IPS-18a (cell line): ENCODE results near the gene COX7A2.

Source experiments
- H3K27ac ChIP-seq: one replicate; pipeline ENCODE4 v1.5.1; 2013; ENCODE audit warnings: low read length
- H3K27me3 ChIP-seq: one replicate; pipeline ENCODE4 v1.6.1; 2013; ENCODE audit warnings: mild to moderate bottlenecking, low read length; ENCODE audit not compliant: control insufficient read depth, insufficient read depth
- H3K36me3 ChIP-seq: one replicate; pipeline ENCODE4 v1.6.1; 2013; ENCODE audit warnings: low read depth, low read length; ENCODE audit not compliant: control insufficient read depth
- H3K4me1 ChIP-seq: one replicate; pipeline ENCODE4 v1.6.1; 2013; ENCODE audit warnings: low read depth, low read length; ENCODE audit not compliant: control insufficient read depth
- H3K4me3 ChIP-seq: one replicate; pipeline ENCODE4 v1.5.1; 2013; ENCODE audit warnings: low read length
- H3K9ac ChIP-seq: one replicate; pipeline ENCODE4 v1.6.1; 2013; ENCODE audit warnings: mild to moderate bottlenecking, low read length, moderate library complexity
- H3K9me3 ChIP-seq: one replicate; pipeline ENCODE4 v1.6.1; 2013; ENCODE audit warnings: low read depth, low read length; ENCODE audit not compliant: control insufficient read depth

Gene COX7A2

GRCh38 chr6:75204217-75204958 lies 39.2 kb downstream of the COX7A2 start:
- peaks cover 87% of the 10 kb centered on the region for H3K27me3 ChIP-seq
- H3K4me3 ChIP-seq = peak overlapping the region; percentile 84
- no peaks in the 10 kb centered on the region for H3K9me3 ChIP-seq
- H3K9ac ChIP-seq = no peak overlapping the region
- no peak overlapping the region for H3K27ac ChIP-seq
- peaks cover 21% of the 10 kb centered on the region for H3K4me1 ChIP-seq
- H3K36me3 ChIP-seq = no peaks in the 10 kb centered on the region

- H3K27ac ChIP-seq = no peak overlapping the region
- no peak overlapping the region for H3K9ac ChIP-seq
- no peaks in the 10 kb centered on the region for H3K36me3 ChIP-seq
- H3K4me1 ChIP-seq = peaks cover 20% of the 10 kb centered on the region
- no peaks in the 10 kb centered on the region for H3K9me3 ChIP-seq
- peaks cover 80% of the 10 kb centered on the region for H3K27me3 ChIP-seq
- no peak overlapping the region for H3K4me3 ChIP-seq
Observed at GRCh38 chr6:75203721-75204120, 39.9 kb downstream of the COX7A2 start.

GRCh38 chr6:75202676-75203131 lies 40.9 kb downstream of the COX7A2 start:
- Histone ChIP-seq H3K4me1 (peaks cover 14% of the 10 kb centered on the region), H3K27ac (no peak overlapping the region), H3K9ac (no peak overlapping the region), H3K4me3 (peak overlapping the region; percentile 68), H3K36me3 (no peaks in the 10 kb centered on the region), H3K9me3 (no peaks in the 10 kb centered on the region), H3K27me3 (peaks cover 70% of the 10 kb centered on the region)

GRCh38 chr6:75201901-75202672 lies 41.5 kb downstream of the COX7A2 start:
- peaks cover 64% of the 10 kb centered on the region for H3K27me3 ChIP-seq
- H3K4me3 ChIP-seq = peak overlapping the region; percentile 68
- H3K27ac ChIP-seq = no peak overlapping the region
- H3K9me3 ChIP-seq = no peaks in the 10 kb centered on the region
- no peak overlapping the region for H3K9ac ChIP-seq
- H3K4me1 ChIP-seq = peaks cover 14% of the 10 kb centered on the region
- H3K36me3 ChIP-seq = no peaks in the 10 kb centered on the region

GRCh38 chr6:75201021-75201420 lies 42.6 kb downstream of the COX7A2 start:
- Histone ChIP-seq H3K27me3 (peaks cover 53% of the 10 kb centered on the region), H3K27ac (no peak overlapping the region), H3K9ac (no peak overlapping the region), H3K9me3 (no peaks in the 10 kb centered on the region), H3K36me3 (no peaks in the 10 kb centered on the region), H3K4me1 (peaks cover 14% of the 10 kb centered on the region), H3K4me3 (no peak overlapping the region)

GRCh38 chr6:75199889-75200288 lies 43.7 kb downstream of the COX7A2 start:
- no peak overlapping the region for H3K4me3 ChIP-seq
- no peaks in the 10 kb centered on the region for H3K9me3 ChIP-seq
- no peak overlapping the region for H3K9ac ChIP-seq
- no peaks in the 10 kb centered on the region for H3K36me3 ChIP-seq
- H3K4me1 ChIP-seq = peaks cover 14% of the 10 kb centered on the region
- peaks cover 42% of the 10 kb centered on the region for H3K27me3 ChIP-seq
- no peak overlapping the region for H3K27ac ChIP-seq

GRCh38 chr6:75196081-75196687 lies 47.4 kb downstream of the COX7A2 start:
- no peak overlapping the region for H3K27ac ChIP-seq

GRCh38 chr6:75188221-75188925 lies 55.2 kb downstream of the COX7A2 start:
- no peaks in the 10 kb centered on the region for H3K27me3 ChIP-seq
- H3K9me3 ChIP-seq = no peaks in the 10 kb centered on the region
- H3K27ac ChIP-seq = no peak overlapping the region
- no peak overlapping the region for H3K4me3 ChIP-seq
- no peaks in the 10 kb centered on the region for H3K36me3 ChIP-seq
- no peaks in the 10 kb centered on the region for H3K4me1 ChIP-seq
- H3K9ac ChIP-seq = no peak overlapping the region

More at GRCh38 chr6:75196081-75196687, 47.4 kb downstream of the COX7A2 start:
- Histone ChIP-seq H3K9ac (no peak overlapping the region), H3K4me3 (no peak overlapping the region), H3K4me1 (no peaks in the 10 kb centered on the region), H3K9me3 (no peaks in the 10 kb centered on the region), H3K27me3 (peaks cover 5% of the 10 kb centered on the region), H3K36me3 (no peaks in the 10 kb centered on the region)
